ENCODE data around the gene LSR.

The LSR gene

GRCh38 chr19:35290381-35291127 is 41.8 kb downstream of the LSR start:
- no peak for DNase-seq

GRCh38 chr19:35291259-35291658 is 42.5 kb downstream of the LSR start:
- DNase-seq, result no peak

GRCh38 chr19:35291916-35292315 is 43.1 kb downstream of the LSR start, which contains the start of gene MAG:
Gene MAG (plus strand): TSS chr19:35292161. CDS start chr19:35295409, 3,248 bp downstream.
- DNase-seq, result no peak

- peak; percentile 17 for DNase-seq
Observed at GRCh38 chr19:35292421-35293362, 43.9 kb downstream of the LSR start.

GRCh38 chr19:35293363-35293739 is 44.5 kb downstream of the LSR start:
- DNase-seq, result no peak

GRCh38 chr19:35293808-35294207 is 45.0 kb downstream of the LSR start:
- DNase-seq, result no peak

GRCh38 chr19:35294328-35294727 is 45.5 kb downstream of the LSR start:
- no peak for DNase-seq

- DNase-seq, result no peak
Observed at GRCh38 chr19:35294859-35295791, 46.3 kb downstream of the LSR start.

GRCh38 chr19:35295792-35296462 is 47.1 kb downstream of the LSR start:
- DNase-seq, result no peak

GRCh38 chr19:35296644-35297514 is 48.1 kb downstream of the LSR start:
- DNase-seq, result no peak

- DNase-seq, result no peak
Observed at GRCh38 chr19:35297515-35297848, 48.7 kb downstream of the LSR start.

GRCh38 chr19:35297922-35298321 is 49.1 kb downstream of the LSR start:
- DNase-seq, result no peak

- DNase-seq, result no peak
Observed at GRCh38 chr19:35298561-35298972, 49.8 kb downstream of the LSR start.

GRCh38 chr19:35299523-35300338 is 50.9 kb downstream of the LSR start:
- DNase-seq, result no peak

GRCh38 chr19:35300339-35300649 is 51.5 kb downstream of the LSR start:
- DNase-seq, result no peak

GRCh38 chr19:35301961-35302360 is 53.2 kb downstream of the LSR start:
- DNase-seq, result no peak

GRCh38 chr19:35302446-35302845 is 53.6 kb downstream of the LSR start:
- DNase-seq, result no peak

GRCh38 chr19:35303357-35303915 is 54.6 kb downstream of the LSR start:
- no peak for DNase-seq

GRCh38 chr19:35304036-35304435 is 55.2 kb downstream of the LSR start:
- no peak for DNase-seq

GRCh38 chr19:35305181-35305580 is 56.4 kb downstream of the LSR start:
- no peak for DNase-seq

All from NCI-H2029 treated with DMSO at 0.1 percent for 48 hours (cell line).